Measurements from ENCODE around the gene KIF5A. TPM values are rescaled to one million over a fixed set of nuclear protein-coding genes. Genes with fewer than 3 reads are reported as not detected.

The KIF5A gene
- total RNA-seq, 1 donor from 2014 or later: 0.14 TPM

DNA sequence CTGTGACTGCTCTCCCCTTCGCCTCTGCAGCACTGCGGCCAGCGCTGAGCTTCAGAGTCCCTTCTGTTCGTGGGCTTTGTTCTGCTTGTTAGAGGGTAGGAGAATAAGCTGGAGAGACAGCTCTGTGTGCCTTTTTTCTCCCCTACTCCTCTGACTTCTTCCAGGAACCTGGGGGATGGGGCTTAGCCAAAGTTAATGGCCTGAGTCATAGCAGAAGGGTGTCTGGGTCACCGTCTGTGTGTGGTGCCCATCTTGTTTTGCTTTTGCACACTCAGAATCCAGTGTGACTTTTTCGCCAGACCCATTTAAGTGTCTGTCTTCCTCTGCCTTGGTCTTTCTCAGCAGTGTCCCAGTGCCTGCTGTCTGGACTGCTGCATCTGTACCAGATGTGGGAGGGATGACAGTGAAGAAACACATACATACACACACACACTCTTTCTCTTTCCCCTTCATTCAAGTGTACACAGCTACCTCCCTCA, 3.0 kb downstream of the KIF5A start:
- DNase-seq (peak; percentile 18), ATAC-seq (no peak)
- H3K4me3 ChIP-seq: no peak overlapping the region
- H3K27ac ChIP-seq: no peak overlapping the region
- TF ChIP-seq CTCF (IDR thresholded peaks at IDR 0.05): no peak
- H3K9me3 ChIP-seq: no peaks in the 10 kb centered on the region
- intact Hi-C loops (cut with DNase I): no loop called here
- H3K27me3 ChIP-seq: peaks cover 27% of the 10 kb centered on the region
- no peaks in the 10 kb centered on the region for H3K36me3 ChIP-seq
- H3K4me1 ChIP-seq: peaks cover 4% of the 10 kb centered on the region

GRCh38 chr12:57553343-57554202, 3.7 kb downstream of the KIF5A start:
- ATAC-seq: no peak
- Histone ChIP-seq H3K9me3 (no peaks in the 10 kb centered on the region), H3K27ac (no peak overlapping the region), H3K27me3 (peaks cover 20% of the 10 kb centered on the region), H3K4me1 (peaks cover 4% of the 10 kb centered on the region), H3K36me3 (no peaks in the 10 kb centered on the region), H3K4me3 (no peak overlapping the region)
- intact Hi-C loops (cut with DNase I): no loop called here
- no peak for DNase-seq
- TF ChIP-seq CTCF (IDR thresholded peaks at IDR 0.05): no peak

- intact Hi-C loops (cut with DNase I): no loop called here
- TF ChIP-seq CTCF (IDR thresholded peaks at IDR 0.05): no peak
- DNase-seq: peak; percentile 2
- peaks cover 4% of the 10 kb centered on the region for H3K4me1 ChIP-seq
- no peaks in the 10 kb centered on the region for H3K9me3 ChIP-seq
- no peak overlapping the region for H3K27ac ChIP-seq
- H3K4me3 ChIP-seq: no peak overlapping the region
- peaks cover 12% of the 10 kb centered on the region for H3K27me3 ChIP-seq
- H3K36me3 ChIP-seq: no peaks in the 10 kb centered on the region
- ATAC-seq: no peak
Measured at GRCh38 chr12:57554453-57554852, 4.6 kb downstream of the KIF5A start.

GRCh38 chr12:57554897-57555296, 5.1 kb downstream of the KIF5A start:
- no peak for ATAC-seq
- TF ChIP-seq CTCF (IDR thresholded peaks at IDR 0.05): no peak
- Histone ChIP-seq H3K9me3 (no peaks in the 10 kb centered on the region), H3K4me1 (peaks cover 3% of the 10 kb centered on the region), H3K27me3 (peaks cover 9% of the 10 kb centered on the region), H3K4me3 (no peak overlapping the region), H3K27ac (no peak overlapping the region), H3K36me3 (no peaks in the 10 kb centered on the region)
- peak; percentile 3 for DNase-seq
- intact Hi-C loops (cut with DNase I): no loop called here

- intact Hi-C loops (cut with DNase I): no loop called here
- no peaks in the 10 kb centered on the region for H3K36me3 ChIP-seq
- no peak for TF ChIP-seq CTCF (IDR thresholded peaks at IDR 0.05)
- ATAC-seq (no peak), DNase-seq (no peak)
- no peak overlapping the region for H3K27ac ChIP-seq
- no peaks in the 10 kb centered on the region for H3K9me3 ChIP-seq
- no peaks in the 10 kb centered on the region for H3K27me3 ChIP-seq
- H3K4me1 ChIP-seq: no peaks in the 10 kb centered on the region
- no peak overlapping the region for H3K4me3 ChIP-seq
Measured at GRCh38 chr12:57558864-57559263, 9.0 kb downstream of the KIF5A start.

Measured in upper lobe of right lung (tissue), 1 donor.